Measurements from ENCODE around the gene ASAP2. TPM values are rescaled to one million over a fixed set of nuclear protein-coding genes. Genes with fewer than 3 reads are reported as not detected.
A peak's percentile ranks its signal among the peaks of the same experiment; 100 is the strongest.

Gene ASAP2
- polyA plus RNA-seq, 1 donor from 2014 or later, result 41.0 TPM

- H3K4me2 ChIP-seq (ENCODE audit: low read length), result no peak overlapping the region
Observed at GRCh38 chr2:9179572-9180201, 26.9 kb upstream of the ASAP2 start.

GRCh38 chr2:9184361-9184760, 22.3 kb upstream of the ASAP2 start:
- H3K79me2 ChIP-seq (replicated peaks; ENCODE audit: insufficient read depth, low read length), result no peaks in the 10 kb centered on the region
- peak overlapping the region; percentile 53 for H3K27ac ChIP-seq (ENCODE audit: low read length)
- no peaks in the 10 kb centered on the region for H3K27me3 ChIP-seq (ENCODE audit: insufficient read depth, low read depth, low read length)
- H3F3A ChIP-seq (ENCODE audit: insufficient read depth, low read length, poor library complexity, severe bottlenecking), result no peaks in the 10 kb centered on the region
- no peak overlapping the region for H3K9ac ChIP-seq (ENCODE audit: low read length)
- H3K4me2 ChIP-seq (ENCODE audit: low read length), result no peak overlapping the region
- no peak overlapping the region for H3K4me3 ChIP-seq (ENCODE audit: low read length)
- H2AFZ ChIP-seq (ENCODE audit: low read depth, low read length), result no peak overlapping the region
- H3K9me3 ChIP-seq (ENCODE audit: low read length), result no peaks in the 10 kb centered on the region
- no peaks in the 10 kb centered on the region for H3K36me3 ChIP-seq (ENCODE audit: insufficient read depth, low read length)
- H4K20me1 ChIP-seq (ENCODE audit: insufficient read depth), result no peaks in the 10 kb centered on the region
- no peaks in the 10 kb centered on the region for H3K9me2 ChIP-seq (ENCODE audit: insufficient read depth, low read length)
- TF ChIP-seq MXI1 (conservative IDR thresholded peaks at IDR 0.05; ENCODE audit: poor library complexity, severe bottlenecking), result no peak
- no peak for TF ChIP-seq SMC3 (conservative IDR thresholded peaks at IDR 0.05; ENCODE audit: poor library complexity)
- no peak for TF ChIP-seq POLR2AphosphoS5 (IDR thresholded peaks at IDR 0.05)
- no peak for TF ChIP-seq RAD21 (conservative IDR thresholded peaks at IDR 0.05)
- TF ChIP-seq CTCF (IDR thresholded peaks at IDR 0.05; ENCODE audit: poor library complexity, severe bottlenecking), result no peak
- TF ChIP-seq TAF1 (IDR thresholded peaks at IDR 0.05; ENCODE audit: low read depth), result no peak
- no peak for TF ChIP-seq EZH2 (IDR thresholded peaks at IDR 0.05; ENCODE audit: borderline replicate concordance, insufficient read depth, low read length, poor library complexity, severe bottlenecking)

More at GRCh38 chr2:9179572-9180201, 26.9 kb upstream of the ASAP2 start:
- no peak overlapping the region for H2AFZ ChIP-seq (ENCODE audit: low read depth, low read length)
- peak overlapping the region; percentile 62 for H3K27ac ChIP-seq (ENCODE audit: low read length)
- H3K36me3 ChIP-seq (ENCODE audit: insufficient read depth, low read length), result no peaks in the 10 kb centered on the region
- no peaks in the 10 kb centered on the region for H3K9me2 ChIP-seq (ENCODE audit: insufficient read depth, low read length)
- TF ChIP-seq POLR2AphosphoS5 (IDR thresholded peaks at IDR 0.05), result no peak
- no peak for TF ChIP-seq EZH2 (IDR thresholded peaks at IDR 0.05; ENCODE audit: borderline replicate concordance, insufficient read depth, low read length, poor library complexity, severe bottlenecking)
- no peak for TF ChIP-seq REST (IDR thresholded peaks at IDR 0.05; ENCODE audit: borderline replicate concordance)
- TF ChIP-seq SMC3 (conservative IDR thresholded peaks at IDR 0.05; ENCODE audit: poor library complexity), result no peak
- TF ChIP-seq EP300 (conservative IDR thresholded peaks at IDR 0.05; ENCODE audit: poor library complexity, severe bottlenecking), result no peak
- TF ChIP-seq TAF1 (IDR thresholded peaks at IDR 0.05; ENCODE audit: low read depth), result no peak
- TF ChIP-seq RAD21 (conservative IDR thresholded peaks at IDR 0.05), result no peak
- no peak for TF ChIP-seq CTCF (IDR thresholded peaks at IDR 0.05; ENCODE audit: poor library complexity, severe bottlenecking)
- no peak for TF ChIP-seq MXI1 (conservative IDR thresholded peaks at IDR 0.05; ENCODE audit: poor library complexity, severe bottlenecking)
- no peaks in the 10 kb centered on the region for H3K79me2 ChIP-seq (replicated peaks; ENCODE audit: insufficient read depth, low read length)
- no peaks in the 10 kb centered on the region for H3K27me3 ChIP-seq (ENCODE audit: insufficient read depth, low read depth, low read length)
- H3F3A ChIP-seq (ENCODE audit: insufficient read depth, low read length, poor library complexity, severe bottlenecking), result no peaks in the 10 kb centered on the region
- no peaks in the 10 kb centered on the region for H3K9me3 ChIP-seq (ENCODE audit: low read length)
- no peaks in the 10 kb centered on the region for H4K20me1 ChIP-seq (ENCODE audit: insufficient read depth)
- peak overlapping the region; percentile 36 for H3K4me3 ChIP-seq (ENCODE audit: low read length)
- peak overlapping the region; percentile 18 for H3K9ac ChIP-seq (ENCODE audit: low read length)
